Activated CD4-positive, alpha-beta T cell treated with anti-CD3 and anti-CD28 coated beads, Interleukin-2, amount 50 U/mL, for 4 hours (primary cell): ENCODE data around the gene TATDN2.
A peak's percentile ranks its signal among the peaks of the same experiment; 100 is the strongest.

Experiments
- DNase-seq, 2 experiments: peaks; one replicate each; pipeline ENCODE4 v3.0.0-alpha.2; 2020

The TATDN2 gene, protein sequence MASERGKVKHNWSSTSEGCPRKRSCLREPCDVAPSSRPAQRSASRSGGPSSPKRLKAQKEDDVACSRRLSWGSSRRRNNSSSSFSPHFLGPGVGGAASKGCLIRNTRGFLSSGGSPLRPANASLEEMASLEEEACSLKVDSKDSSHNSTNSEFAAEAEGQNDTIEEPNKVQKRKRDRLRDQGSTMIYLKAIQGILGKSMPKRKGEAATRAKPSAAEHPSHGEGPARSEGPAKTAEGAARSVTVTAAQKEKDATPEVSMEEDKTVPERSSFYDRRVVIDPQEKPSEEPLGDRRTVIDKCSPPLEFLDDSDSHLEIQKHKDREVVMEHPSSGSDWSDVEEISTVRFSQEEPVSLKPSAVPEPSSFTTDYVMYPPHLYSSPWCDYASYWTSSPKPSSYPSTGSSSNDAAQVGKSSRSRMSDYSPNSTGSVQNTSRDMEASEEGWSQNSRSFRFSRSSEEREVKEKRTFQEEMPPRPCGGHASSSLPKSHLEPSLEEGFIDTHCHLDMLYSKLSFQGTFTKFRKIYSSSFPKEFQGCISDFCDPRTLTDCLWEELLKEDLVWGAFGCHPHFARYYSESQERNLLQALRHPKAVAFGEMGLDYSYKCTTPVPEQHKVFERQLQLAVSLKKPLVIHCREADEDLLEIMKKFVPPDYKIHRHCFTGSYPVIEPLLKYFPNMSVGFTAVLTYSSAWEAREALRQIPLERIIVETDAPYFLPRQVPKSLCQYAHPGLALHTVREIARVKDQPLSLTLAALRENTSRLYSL

DNA sequence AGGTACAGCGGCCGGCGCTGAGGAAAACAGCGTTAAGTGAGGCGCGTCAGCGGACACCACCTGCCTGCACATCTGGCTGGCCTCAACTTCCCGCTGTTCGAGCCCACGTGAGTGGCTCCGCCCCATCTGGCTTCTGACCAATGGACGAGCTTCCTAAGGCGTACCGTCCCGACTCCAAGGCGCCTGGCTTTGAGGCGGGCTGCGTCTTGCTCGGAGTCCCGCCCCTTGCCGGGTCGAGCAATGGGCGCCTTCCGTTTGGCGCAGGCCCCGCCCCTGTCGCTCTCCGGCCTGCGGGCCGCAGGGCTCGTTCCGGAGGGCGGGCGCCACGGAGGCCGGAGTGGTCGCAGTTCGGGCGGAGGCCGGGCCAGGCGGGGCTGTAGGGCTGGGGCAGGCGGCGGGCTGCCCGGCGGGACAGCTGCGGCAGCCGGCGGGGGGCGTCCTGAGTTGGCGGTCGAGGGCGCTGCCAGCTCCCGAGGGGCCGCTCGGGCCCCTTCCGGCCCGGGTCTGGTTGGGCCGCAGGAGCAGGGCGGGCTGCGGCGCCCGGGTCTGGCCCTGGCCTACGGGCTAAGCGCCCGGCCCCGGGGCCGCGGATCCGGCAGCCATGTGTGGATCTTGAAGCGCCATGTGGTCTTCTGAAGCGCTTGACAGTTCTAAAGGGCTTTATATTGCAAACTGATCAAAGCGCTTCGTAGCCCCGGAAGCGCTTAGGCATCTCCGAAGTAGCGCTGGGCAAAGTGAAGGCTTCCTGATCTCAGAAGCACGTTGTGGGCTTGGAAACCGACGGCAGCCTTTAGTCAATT is at the start of gene TATDN2:
TSS of gene TATDN2 (plus strand) at position 276 of the 800 bp plus-strand sequence. CDS start 742 bp downstream, outside the sequence.
- DNase-seq = peak; percentile 90 to 92

DNA sequence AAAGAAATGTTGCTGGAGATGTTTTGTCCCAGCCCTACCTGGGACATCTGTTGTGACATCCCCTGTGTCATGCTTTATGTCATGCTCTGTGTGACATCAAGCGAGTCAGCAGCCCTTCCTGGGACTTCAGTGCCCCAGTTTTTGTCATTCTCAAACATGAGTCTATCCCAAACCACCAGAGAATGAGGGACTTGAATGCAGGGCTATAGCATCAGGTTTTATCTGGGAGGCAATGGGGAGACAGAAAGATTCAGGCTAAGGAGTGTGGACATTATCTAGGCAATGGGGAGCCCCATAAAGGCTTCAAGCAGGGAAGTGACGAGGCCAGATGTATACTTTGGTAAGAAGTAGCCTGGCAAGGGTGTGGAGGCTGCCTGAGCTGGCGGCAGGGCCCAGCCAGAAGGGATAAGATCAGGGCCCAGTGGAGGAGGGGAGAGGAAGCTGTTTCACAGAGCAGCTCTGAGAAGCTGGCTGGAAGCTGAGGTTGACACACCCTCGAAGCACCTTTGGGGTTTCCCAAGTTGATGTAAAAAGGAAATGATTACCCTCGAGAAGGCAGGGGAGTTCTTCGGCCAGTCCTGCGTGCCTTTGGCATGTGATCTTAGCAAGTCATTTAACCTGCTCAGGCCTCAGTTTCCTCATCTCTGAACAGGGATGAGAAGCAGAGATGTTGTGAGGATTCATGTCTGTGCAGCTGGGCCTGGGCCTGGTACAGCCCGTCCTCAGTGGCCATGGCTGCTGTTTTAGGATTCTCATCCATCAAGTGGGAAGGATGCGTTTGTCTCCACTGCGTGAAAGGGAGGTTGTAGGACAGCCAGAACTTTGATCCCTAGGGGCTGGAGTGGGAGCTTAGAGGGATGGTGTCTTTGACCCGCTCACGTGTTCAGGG is 49.3 kb upstream of the TATDN2 start:
- DNase-seq = peak; percentile 65 to 74

DNA sequence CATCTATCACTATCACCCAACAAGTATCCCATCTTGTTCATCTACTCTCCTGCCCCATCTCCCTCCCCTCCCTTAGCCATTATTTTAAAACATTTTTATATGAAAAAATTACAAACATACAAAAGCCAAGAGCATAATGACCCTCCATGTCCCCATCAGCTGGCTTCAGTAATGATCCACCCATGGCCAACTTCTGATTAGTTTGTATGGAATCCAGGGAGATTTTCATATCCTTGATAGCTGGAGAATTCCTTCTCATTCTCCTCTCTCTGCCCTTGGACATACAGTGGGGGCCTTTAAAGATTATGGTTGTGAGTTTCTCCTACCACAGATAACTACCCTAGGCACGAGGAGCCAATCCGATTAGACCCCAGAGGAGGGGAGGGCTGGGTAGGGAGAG is 43.3 kb upstream of the TATDN2 start:
- DNase-seq = no peak

GRCh38 chr3:10205451-10206165 is 42.7 kb upstream of the TATDN2 start:
- DNase-seq = no peak

DNA sequence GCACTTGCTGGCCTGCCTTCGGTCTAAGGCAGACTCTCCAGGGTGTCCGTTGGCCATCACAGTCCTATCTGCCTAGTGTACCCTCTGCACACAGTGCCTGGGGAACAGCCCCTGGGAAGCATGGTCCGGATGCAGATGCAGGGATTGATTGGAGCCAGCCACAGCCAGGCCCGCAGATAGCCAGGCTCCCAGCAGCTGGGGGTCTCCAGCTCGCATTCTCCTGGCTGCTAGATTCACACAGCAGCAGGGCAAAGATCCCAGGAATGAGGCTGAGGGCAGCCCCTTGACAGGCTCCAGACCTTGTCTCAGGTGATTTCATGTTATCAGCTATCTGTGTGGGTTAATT is 42.1 kb upstream of the TATDN2 start:
- no peak for DNase-seq

GRCh38 chr3:10213156-10213792 is 35.0 kb upstream of the TATDN2 start:
- DNase-seq = no peak

GRCh38 chr3:10215578-10216368 is 32.5 kb upstream of the TATDN2 start:
- DNase-seq = no peak

DNA sequence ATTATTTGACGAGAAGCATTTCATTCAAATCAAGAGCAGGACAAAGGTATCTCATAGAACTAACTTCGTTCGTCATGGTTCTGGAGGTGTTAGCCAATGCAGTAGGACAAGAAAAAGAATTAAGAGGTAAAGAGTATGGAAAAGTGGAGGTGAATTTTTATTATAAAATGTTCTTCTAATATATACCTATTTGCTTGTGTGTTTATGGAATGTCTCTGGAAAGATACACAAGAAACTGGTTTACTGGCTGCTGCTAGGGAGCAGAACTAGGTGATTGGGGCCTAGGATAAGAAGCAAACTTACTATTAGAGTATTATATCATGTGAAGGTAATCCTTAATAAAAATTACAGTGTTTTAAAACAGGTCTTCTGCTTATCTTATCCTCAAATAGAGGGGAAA is 30.9 kb upstream of the TATDN2 start:
- DNase-seq = no peak

DNA sequence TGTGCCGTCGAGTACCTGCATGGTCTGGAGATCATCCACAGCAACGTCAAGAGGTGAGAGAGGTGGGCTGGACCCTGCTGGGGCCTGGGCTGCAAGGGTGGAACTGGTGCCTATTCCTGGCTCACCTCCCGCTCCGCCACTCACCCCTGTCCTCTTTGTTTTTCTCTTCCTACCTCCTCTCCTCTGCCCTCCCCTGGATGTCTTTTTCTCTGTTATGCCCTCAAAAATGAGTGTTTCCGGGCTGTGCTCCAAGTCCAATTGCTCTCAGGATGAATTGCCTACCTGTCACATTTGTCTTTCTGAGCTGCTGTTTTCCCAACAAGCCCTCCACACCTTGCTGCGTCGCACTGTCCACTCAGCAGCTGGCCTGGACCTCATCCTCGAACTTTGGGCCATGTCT is 28.5 kb upstream of the TATDN2 start:
- no peak for DNase-seq

- DNase-seq = peak; percentile 23 to 28
Observed at GRCh38 chr3:10223676-10224639, 24.3 kb upstream of the TATDN2 start.

DNA sequence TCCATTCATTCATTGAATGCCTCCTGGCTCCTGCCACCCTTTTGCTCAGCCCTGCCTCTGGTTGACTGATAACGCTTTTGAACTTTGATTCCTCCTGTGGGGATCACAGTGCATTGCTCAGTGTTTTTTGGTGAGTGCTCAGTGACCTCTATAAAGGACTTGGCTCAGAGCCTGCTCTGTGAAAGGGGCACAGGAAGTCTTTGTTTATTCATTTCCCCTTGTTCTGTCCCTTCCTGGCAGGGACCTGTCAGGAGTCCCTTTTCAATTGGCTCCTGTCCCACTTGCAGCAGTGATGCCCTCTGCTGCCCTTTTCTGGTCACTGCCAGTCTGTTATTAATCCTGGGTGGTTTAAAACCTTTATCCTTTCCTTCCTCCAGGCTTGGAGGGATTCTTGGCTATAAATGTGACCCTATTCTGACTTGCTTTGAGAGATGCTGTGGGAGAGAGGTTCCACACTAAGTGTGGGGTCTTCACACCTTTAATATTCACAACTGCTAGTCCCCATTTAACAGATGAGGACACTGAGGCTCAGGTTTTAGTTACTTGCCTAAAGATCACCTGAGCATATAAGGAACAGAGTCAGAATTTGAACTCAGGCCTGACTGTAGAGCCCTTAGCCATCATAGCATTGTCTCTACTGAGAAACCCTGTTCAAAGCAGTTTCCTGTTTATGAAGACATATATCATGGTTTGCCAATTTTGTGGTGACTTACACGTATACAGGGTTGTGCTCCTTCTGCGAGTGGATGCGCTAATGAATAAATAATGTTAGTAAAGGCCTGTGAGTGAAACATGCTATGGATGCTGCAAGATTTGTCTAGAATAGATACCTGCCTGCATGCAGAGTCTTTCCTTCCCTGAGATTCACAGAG is 23.2 kb upstream of the TATDN2 start:
- DNase-seq = peak; percentile 60

DNA sequence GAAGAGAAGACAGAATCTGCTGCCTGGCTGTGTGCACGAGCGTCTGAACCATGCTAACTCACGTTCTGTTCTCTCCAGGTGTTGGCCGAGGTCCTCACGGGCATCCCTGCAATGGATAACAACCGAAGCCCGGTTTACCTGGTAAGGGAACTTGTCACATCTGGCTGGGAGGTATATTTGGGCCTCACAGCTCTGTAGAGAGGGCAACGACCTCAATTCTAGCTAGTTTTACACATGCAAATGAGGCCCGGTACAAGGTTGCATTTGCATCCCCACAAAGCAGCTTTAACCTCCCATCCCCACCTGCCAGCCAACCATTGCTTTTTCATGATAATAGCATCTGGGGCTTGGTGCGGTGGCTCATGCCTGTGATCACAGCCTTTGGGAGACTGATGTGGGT is 22.0 kb upstream of the TATDN2 start:
- no peak for DNase-seq

DNA sequence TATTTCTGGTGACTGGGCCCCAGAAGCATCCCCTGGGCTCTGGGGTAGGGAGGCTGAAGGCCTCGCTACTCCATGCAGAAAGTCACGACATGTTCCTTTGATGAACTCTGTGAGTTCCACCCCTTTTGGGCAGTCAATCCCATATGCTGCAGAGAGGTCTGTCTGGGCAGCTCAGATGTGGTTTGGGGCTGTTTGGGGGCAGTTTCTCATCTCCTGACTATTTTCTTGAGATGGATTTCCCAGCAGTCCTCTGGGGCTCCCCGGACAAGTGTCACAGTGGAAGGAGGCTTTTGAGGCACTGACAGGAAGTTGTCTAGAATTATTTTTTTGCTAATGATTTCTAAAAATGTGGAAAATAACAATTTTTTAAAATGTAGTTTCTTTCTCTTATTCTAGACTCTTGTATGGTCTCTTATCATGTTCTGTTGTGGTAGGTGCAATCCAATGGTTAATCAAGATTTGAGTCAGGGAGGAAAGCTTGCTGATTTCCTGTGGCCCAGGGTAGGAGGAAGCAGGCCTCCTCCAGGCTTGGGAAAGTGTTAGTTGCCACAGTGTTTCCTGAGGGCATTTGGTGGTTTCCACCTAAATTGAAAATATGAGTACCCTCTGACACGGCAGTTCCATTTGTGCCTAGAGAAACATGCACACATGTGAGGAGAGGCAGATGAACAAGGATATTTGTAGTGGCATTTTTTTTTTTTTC is 19.9 kb upstream of the TATDN2 start:
- no peak for DNase-seq

DNA sequence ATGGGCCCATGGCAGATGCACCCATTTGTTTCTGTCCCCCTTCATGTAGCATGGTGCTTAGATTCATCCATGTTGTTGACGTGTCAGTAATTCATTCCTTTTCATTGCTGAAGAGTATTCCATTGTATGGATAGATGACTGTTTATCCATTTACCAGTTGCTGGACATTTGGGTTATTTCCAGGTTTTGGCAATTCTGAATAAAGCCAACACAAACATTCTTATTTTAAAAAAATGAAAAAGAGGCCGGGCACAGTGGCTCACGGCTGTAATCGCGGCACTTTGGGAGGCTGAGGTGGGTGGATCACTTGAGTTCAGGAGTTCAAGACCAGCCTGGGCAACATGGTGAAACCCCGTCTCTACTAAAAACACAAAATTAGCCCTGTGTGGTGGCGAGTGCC is 18.7 kb upstream of the TATDN2 start:
- DNase-seq = no peak

GRCh38 chr3:10232137-10232536 is 16.1 kb upstream of the TATDN2 start:
- DNase-seq = no peak

GRCh38 chr3:10233988-10234387 is 14.3 kb upstream of the TATDN2 start:
- DNase-seq = no peak

DNA sequence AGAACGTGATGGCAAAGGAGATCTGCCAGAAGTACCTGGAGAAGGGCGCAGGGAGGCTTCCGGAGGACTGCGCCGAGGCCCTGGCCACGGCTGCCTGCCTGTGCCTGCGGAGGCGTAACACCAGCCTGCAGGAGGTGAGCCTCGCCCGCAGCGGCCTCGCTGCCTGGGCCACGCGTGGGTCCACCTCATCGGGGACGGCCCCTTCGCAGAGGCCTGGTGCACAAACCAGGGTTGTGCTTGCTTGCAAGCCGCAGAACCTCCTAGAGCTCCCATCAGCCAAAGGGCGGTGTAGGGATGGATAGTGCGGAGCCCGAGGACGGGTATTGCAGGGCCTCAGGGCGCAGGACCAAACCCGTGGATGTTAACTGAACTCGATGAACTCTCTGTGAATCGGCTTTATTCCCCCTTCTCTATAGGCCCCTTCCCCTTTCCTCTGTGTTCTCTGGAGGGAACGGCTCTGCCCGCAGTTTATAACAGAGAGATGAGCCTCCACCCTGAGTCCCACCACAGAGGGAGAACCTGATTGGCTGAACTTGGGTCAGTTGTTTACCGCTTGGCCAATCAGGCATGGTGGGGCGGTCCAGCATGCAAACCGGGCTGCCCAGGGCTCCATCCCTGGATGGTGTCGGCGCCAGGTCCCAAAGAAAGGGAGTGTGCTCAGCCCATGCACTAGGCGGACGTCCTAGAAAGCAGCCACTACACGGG is 13.6 kb upstream of the TATDN2 start:
- no peak for DNase-seq
